ENCODE results near the gene PDE4B.

- TF ChIP-seq CTCF (IDR thresholded peaks at IDR 0.05), result no peak
- no peak for TF ChIP-seq POLR2A (IDR thresholded peaks at IDR 0.05)
Observed at GRCh38 chr1:66220477-66220876, 427.8 kb downstream of the PDE4B start.

All from vagina (tissue), 2 donors.